ENCODE measurements around the gene COQ7.

The COQ7 gene

DNA sequence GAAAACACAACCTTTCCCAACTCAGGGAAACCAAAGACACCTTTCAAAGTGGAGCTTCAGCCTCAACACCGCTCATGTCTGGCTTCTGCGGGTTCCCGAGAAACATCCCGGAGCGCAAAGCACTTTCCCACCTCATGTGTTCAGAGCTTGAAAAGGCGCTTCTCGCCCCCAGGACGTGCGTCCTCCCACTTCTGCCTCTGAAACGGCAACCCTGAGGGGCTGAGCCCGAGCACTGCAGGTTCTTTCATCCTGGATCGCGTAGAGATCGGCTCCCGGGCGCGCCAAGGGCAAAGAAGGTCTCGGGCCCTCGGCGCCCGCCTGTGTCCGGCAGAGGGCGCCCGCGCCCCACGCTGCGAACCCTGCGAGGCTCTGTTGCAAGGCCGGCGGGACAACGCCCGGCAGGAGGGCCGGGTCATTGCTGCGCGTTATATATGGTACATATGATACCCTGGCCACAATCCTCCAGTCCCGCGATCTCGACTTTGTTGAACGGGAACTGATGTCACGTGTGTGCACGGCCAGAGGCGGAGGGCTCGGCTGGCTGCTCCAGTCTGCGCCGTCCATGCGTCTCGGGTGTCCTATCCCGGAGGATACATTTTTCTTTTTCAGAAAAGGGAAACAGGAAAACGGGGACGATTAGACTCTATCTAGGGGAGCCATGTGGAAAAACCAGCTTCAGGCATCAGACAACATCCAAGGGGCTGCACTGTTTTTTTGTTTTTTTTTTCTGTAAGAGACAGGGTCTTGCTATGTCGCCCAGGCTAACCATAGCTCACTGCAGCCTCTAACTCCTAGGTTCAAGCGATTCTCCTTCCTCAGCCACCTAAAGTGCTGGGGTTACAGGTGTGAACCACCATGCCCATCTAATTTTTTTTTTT is 19.1 kb downstream of the COQ7 start:
- DNase-seq (ENCODE audit: low read depth), result peak; percentile 55

DNA sequence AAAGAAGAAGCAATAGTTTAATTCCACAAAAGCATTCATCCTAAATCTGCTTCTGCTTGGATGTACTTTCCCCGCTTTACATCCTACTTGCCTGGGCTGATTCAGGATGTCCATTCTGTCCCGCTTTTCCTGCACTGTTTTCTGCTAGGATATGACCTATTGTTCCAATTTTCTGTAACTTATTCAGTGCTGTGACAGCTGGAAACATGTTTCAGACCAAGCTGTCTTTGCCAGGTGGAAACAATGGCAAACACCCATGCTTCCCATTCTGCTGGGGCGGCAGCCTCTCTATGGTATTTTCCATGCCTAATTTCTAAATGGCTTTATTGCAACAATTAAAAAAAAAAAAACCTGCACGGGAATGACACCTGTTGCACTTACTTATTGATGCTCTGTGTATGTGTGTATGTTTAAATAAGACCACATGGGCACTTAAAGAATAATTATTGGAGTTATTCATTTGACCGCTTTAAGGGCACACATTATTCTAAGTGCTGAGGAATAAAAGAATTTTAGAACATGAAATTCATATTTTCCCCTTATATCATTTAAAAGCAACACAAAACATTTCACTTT is 21.0 kb downstream of the COQ7 start:
- no peak for DNase-seq (ENCODE audit: low read depth)

DNA sequence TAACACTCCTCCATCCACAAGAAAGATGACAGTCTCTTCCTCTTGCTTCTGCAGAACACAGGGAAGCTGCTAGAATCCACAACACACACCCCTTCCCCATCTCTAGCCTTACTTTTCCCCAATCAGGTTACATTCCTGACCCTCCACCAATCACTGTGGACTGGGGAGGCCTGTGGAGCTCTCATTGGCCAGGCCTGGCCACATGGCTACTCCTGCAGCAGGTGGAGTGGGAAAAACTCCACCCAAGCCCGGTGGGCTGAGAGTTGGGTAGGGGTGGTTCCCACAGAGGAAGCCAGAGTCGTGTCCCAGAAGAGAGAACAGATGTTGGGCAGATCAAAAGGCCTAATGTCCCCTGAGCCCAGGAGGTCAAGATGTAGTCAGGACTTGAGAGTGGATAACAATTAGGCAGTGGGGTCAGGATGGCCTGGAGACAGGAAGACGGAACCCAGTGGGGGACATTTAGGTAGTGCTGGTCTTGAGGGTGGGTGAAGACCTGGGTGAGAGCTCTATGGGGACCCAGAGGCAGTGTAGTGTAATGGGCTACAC is 22.1 kb downstream of the COQ7 start:
- DNase-seq (ENCODE audit: low read depth), result no peak

DNA sequence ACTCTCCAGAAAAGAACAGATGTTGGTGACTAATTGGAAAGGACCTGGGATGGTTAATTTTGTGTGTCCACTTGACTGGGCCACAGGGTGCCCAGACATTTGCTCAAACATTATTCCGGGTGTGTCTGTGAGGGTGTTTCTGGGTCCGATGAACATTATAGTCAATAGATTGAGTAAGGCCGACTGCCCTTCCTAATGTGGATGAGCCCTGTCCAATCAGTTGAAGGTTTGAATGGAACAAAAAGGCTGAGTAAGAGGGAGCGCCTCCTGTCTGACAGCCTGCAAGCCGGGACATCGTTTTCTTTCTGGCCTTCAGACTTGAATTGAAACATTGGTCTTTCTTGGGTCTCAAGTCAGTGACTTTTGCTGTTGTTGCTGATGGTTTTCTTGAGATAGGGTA is 23.5 kb downstream of the COQ7 start:
- DNase-seq (ENCODE audit: low read depth), result no peak

DNA sequence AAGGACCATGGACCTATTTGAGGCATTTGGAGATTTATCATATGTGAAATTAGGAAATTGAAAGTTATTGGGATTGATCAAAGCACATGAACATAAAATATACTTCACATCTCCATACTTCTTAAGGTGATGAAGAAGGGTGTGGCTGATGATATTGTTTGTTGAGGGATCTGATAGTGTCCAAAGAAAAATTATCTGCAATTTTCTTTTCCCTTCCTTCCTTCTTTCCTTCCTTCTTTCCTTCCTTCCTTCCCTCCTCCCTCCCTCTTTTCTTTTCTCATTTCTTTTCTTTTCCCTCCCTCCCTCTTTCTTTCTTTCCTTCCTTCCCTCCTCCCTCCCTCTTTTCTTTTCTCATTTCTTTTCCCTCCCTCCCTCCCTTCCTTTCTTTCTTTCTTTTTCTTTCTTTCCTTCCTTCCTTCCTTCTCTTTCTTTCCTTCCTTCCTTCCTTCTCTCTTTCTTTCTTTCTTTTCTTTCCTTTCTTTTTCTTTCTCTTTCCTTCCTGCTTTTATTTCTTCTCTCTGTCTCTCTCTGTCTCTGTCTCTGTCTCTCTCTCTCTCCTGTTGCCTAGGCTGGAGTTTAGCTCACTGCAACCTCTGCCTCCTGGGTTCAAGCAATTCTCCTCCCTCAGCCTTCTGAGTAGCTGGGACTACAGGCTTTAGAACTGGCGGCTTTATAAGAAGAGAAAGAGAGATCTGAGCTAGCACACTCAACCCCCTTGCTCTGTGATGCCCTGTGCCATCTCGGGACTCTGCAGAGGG is 25.4 kb downstream of the COQ7 start:
- no peak for DNase-seq (ENCODE audit: low read depth)

DNA sequence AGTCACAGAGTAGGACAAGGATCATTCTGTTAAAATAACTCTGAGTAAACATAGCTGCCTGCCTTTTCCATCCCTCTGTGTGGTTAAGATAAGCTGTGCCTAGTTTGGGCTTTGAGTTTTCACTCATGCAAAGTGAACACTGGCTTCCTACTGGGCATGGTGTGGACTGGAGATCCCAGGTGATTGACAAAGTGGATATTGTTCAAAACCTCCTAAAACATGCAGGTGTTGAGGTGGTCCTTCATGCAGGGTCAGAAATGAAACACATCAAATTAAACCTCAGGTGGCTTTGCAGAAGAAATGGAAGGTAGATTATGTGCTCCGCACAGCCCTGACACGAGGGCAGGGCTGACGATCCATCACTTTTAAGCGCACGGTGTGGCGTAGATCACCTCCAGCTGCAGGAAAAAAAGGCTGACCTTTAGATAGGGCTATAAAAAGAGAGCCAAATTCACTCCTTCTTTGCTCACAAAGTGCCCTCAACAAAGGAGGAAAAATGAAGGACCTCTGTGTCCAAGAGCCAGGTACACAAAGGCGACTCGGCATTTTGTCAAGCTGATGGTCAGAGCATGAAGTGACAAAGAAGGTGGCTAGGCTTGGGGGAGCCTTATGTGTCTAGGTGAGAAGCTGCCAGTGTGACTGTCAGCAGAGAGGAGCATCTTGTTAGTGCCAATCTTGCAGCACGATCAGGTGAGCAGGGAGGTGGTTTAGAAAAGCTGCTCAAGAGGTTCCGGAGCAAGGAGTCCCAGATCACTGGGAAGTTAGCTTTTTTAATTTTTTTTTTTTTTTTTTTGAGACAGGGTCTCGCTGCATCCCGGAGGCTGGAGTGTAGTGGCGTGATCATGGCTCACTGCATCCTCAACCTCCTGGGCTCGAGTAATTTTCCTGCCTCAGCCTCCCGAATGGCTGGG is 26.5 kb downstream of the COQ7 start:
- no peak for DNase-seq (ENCODE audit: low read depth)

DNA sequence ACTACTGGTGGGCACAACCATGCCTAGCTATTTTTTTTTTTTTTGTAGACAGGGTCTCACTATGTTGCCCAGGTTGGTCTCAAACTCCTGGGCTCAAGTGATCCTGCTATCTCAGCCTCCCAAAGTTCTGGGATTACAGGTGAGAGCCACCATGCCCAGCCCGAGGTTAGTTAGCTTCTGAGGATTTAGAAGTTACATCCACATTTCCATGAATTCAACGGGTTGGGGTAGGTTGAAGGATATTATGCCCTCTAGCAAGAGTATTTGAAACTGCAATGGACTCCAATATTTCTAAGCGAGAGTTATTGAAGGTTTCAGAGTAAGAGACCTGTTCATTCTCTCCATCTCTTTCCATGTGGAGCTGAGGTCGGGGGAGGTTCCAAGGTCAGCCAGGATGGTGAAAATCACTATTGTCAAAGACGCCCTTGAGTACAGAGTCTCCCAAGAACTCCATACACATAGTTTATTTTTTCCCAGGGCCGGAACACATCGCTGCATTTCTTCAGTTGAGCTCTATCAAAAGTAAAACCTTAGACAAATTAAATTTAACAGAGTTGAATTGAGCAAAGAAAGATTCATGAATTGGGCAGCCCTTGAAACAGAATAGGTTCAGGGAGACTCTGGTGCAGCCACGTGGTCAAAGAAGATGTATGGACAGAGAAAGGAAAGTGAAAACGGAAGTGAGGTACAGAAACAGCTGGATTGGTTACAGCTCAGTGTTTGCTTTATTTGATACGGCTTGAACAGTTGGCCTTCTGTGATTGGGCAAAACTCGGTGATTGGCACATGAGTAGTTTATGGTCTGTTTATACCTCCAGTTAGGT is 27.3 kb downstream of the COQ7 start:
- no peak for DNase-seq (ENCODE audit: low read depth)

DNA sequence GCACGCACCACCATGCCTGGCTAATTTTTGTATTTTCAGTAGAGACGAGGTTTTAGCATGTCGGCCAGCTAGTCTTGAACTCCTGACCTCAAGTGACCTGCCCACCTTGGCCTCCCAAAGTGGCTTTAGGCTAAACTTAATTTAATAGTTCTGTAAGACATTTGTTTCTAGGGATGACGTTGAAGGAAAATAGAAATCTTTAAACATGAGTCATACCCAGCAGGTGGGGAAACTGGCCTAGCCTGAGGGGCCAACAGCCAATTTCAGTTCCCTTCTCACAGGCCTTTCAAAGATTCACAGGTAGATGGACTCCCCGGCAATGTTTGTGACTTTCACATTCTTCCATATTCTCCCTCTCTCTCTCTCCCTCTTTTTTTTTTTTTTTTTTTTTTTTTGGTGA is 28.2 kb downstream of the COQ7 start:
- DNase-seq (ENCODE audit: low read depth), result no peak

DNA sequence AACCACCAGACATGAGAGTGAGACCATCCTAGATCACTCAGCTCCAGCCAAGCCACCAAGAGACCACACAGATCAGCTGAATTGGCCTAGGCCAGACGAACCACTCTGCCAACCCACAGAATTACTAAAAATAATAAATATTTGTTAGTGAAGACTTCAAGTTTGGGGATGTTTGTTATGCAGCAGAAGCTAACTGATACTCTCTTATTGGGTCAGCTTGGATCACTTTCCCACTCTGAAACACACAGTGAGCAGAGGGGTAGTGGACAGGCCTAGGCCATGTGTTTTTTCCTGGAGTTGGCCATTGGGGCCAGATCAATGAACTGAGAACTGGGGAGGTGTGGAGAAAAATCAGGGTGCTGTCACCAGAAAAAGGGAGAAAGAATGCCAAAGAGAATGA is 30.8 kb downstream of the COQ7 start:
- DNase-seq (ENCODE audit: low read depth), result no peak

DNA sequence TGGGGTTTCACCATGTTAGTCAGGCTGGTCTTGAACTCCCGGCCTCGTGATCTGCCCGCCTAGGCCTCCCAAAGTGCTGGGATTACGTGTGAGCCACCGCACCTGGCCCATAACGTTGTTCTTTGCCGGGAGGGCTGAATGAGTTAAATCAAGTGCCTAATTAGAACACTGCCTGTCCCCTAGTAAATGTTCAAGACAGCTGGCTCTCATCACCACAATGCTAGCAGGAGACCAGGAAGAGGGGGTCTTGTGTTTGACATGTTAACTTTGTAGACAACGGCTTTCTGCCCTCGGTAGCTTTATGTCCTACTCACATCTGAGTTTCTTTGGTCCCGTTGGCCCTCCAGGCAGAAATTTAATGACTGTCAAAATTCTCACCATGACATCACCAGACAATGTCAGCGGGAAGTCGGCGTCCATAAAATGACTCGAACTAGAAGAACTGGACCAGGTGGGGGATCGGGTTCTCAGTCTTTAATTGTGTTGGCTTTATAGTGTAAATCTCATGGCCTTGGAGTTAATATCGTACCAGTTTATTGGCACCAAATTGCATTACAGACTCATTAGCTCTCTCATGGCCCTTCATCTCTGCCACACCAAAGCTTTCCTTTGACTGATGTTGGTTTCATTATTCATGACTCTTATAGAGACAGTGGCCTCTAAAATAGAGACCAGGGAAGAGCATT is 34.9 kb downstream of the COQ7 start:
- DNase-seq (ENCODE audit: low read depth), result no peak

DNA sequence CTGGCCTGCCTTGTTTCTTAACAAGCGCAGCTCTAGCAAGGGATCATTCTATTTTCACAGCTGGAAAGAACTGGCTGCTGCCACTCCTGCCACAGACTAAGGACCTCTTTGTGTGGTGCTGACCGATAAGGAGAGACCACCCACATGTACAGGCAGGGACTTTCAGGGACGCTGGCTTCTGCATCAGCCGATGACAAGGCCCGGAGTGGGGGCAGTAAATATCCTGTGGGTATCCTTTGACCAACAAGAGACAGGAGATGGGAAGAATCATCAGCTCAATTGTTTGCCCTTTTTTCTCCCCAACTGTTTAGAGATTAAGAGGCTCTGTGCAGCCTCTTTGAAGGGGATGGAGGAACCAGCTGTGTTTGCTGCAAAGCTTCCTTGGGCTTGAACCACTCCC is 37.2 kb downstream of the COQ7 start:
- no peak for DNase-seq (ENCODE audit: low read depth)

DNA sequence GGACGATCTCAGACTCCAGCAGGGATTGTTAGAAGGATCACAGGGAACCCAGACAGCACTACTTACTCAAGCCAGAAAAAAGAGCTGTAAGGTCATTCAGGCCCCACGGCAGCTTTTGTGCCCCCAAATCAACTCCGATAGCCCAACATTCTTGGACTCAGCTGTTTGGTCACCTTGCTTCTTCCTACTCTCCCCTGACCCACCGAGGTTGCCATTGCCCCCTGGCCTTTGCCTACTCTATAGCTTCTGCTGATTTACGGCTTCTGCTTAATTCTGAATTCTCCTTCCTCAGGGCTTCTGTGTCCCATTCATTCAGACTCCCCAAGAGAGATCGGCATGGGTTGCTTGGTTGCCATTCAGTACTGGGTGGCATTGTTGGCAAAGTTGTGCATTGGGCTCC is 37.7 kb downstream of the COQ7 start:
- no peak for DNase-seq (ENCODE audit: low read depth)

DNA sequence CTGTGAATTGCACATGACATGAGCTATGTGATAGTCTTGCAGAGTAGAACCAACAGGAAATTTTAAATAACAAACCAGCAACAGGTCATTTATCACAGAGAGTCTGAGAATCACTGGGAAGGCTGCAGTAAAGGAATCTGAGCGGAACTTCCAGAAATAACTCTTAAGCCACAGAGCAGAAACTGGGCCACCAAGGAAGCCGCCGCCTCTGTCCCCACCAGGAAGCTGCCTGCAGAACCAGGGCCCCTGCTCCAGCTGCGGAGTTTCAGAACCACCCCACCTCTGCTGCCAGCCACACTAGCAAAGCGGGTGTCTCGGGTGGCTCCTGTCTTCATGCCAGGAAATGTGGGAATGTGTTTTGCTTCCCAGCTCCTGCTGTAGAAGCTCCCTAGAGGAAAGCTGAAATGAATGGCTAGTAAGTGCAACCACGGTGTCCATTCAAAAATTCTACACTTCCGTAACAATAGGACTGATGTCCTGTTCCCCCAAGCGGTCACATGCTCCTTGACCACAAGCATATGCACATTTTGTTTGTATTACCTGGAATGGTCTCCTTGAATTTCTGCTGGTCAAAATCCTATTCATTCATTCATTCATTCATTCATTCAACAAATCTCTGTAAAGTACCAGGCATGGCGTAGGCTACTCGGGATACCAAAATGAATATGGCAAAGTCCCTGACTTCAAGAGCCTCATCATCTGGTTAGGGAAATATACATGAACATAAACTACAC is 38.6 kb downstream of the COQ7 start:
- DNase-seq (ENCODE audit: low read depth), result no peak

DNA sequence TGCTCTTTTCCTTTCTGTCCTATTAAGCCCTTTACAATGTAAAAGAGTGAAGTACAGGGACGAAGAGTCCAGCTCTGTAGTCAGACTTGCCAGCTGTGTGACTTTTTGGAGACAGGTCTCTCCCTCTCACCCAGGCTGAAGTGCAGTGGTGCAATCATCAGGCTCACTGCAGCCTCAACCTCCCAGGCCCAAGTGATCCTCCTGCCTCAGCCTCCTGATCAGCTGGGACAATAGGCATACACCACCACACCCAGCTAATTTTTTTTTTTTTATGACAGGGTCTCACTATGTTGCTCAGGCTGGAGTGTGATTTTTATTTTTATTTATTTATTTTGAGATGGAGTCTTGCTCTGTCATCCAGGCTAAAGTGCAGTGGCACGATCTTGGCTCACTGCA is 39.2 kb downstream of the COQ7 start:
- DNase-seq (ENCODE audit: low read depth), result no peak

DNA sequence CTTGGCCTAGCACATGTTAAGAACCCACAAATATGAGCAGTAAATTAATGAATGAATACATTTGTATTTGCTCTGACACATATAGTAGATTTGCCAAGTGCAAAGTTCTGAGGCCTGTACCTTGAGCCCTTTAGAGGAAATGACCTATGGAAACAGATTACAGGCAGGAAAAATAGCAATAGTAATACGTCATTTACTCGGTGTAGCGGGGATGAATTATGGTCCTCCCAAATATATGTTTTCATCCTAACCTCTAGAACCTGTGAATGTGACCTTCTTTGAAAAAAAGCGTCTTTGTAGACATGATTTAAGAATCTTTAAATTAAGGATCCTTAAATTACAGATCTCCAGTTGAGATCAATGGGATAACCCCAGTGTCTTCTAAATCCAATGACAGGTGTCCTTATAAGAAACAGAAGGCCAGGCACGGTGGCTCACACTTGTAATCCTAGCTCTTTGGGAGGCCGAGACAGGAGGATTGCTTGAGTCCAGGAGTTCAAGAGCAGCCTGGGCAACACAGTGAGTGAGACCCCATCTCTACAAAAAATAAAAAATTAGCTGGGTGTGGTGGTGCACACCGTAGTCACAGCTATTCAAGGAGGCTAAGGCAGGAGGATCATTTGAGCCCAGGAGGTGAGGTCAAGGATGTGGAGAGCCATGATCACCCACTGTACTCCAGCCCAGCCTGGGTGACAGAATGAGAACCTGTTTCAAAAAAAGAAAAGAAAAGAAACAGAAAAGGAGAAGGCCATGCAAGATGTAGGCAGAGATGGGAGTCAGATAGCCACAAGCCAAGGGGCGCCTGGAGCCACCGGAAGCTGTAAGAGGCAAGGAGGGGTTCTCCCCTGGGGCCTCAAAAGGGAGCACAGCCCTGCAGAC is 41.2 kb downstream of the COQ7 start:
- no peak for DNase-seq (ENCODE audit: low read depth)

DNA sequence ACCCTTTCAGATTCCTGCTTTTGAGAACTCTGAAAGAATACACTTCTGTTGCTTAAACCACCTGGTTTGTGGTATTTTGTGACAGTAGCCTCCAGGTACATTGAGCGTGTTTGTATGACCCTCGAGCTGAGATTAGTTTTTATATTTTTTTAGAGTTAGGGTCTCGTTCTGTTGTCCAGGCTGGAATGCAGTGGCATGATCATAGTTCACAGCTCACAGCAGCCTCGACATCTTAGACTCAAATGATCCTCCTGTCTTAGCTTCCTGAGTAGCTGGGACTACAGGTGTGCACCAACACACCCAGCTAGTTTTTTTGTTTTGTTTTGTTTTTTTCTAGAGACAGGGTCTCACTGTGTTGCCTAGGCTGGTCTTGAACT is 41.9 kb downstream of the COQ7 start:
- no peak for DNase-seq (ENCODE audit: low read depth)

DNA sequence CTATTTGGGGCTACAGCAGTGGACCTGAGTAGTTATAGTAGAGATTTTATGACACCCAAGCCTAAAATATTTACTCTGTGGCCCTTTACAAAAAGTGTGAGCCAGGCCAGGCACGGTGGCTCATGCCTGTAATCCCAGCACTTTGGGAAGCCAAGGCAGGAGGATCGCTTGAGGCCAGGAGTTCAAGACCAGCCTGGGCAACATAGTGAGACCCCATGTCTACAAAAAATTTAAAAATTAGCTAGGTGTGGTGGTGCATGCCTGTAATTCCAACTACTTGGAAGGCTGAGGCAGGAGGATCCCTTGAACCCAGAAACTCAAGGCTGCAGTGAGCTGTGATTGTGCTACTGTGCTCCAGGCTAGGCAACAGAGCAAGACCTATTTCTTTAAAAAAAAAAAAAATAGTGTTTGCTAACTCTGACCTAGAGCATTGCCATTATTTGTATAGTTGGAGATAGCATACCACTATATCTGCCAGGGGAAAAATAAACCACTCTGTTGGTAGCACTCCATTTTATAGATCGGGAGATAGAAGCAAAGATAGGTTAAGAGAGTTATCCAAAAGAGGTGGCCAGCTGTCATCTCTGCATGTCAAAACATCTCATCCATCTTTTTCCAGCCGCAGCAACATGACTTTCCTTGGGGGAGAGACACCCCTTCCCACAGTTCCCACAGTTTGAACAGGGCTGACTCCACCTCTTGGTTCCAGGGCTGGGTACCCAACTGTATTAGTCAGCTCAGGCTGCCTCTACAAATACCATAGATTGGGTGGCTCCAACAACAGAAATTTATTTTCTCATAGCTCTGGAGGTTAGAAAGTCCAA is 43.3 kb downstream of the COQ7 start:
- no peak for DNase-seq (ENCODE audit: low read depth)

DNA sequence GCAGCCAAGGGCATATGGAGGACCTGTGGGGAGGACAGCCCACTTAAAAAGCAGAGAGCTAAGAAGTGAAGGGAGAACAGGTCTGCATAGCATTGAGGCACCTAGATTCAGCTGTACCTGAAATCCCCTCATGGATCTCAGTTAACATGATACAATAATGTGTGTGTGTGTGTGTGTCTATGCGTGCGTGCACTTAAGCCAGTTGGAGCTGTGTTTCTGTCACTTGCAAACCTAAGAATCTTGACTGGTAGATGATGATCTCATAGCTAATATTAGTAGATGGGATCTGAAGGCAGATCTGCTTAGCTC is 44.6 kb downstream of the COQ7 start:
- no peak for DNase-seq (ENCODE audit: low read depth)
